K562 (cell line): Measurements from ENCODE around the gene UBL7. TPM values are rescaled to one million over a fixed set of nuclear protein-coding genes. Genes with fewer than 3 reads are reported as not detected.

Experiments
- CBFB ChIP-seq: sonication (generic); formaldehyde crosslinking; IDR thresholded peaks from 2 replicates; pipeline ENCODE4 v1.4.0; 2020; ENCODE audit warnings: mild to moderate bottlenecking, missing genetic modification reagents
- ELF1 ChIP-seq: fragments of 200-800 bp; sonication (Bioruptor generic); IDR thresholded peaks from 2 replicates; pipeline ENCODE4 v1.6.1; 2016; ENCODE audit warnings: missing genetic modification characterization, missing compliant biosample characterization
- KDM2B ChIP-seq: fragments of 250-450 bp; sonication (Bioruptor Pico); IDR thresholded peaks from 2 replicates; pipeline ENCODE4 v1.8.0; 2021; ENCODE audit warnings: mild to moderate bottlenecking, moderate library complexity
- PRDM10 ChIP-seq: fragments of 450-650 bp; IDR thresholded peaks from 2 replicates; pipeline ENCODE4 v1.6.1; 2018; ENCODE audit not compliant: partially characterized antibody
- STAG1 ChIP-seq: sonication (generic); formaldehyde crosslinking; IDR thresholded peaks from 2 replicates; pipeline ENCODE4 v1.5.0; 2020; ENCODE audit warnings: missing genetic modification reagents, borderline replicate concordance
- ZSCAN32 ChIP-seq: fragments of 450-650 bp; formaldehyde crosslinking; IDR thresholded peaks from 2 replicates; pipeline ENCODE4 v1.4.0; 2020; ENCODE audit warnings: mild to moderate bottlenecking, moderate library complexity
- polyA plus RNA-seq, 8 experiments: library from polyadenylated mRNA; depleted of rRNA in 4 of 8; stranded (reverse) in 5 of 8; unstranded in 3 of 8; fragments of >200 nt; fragmentation: Nextera tagmentation in 2 of 8; fragmentation: Illumina TruSeq in 1 of 8; extraction: Ambion mirVana in 2 of 8; extraction: Trizol in 1 of 8; gene quantifications; 2 replicates each; pipeline versions ENCODE4 v1.2.1 to v1.2.3, GENCODE V29; 2011 to 2014; ENCODE audit warnings: inconsistent platforms in 1 of 8, missing spikeins in 1 of 8
- total RNA-seq, 7 experiments: library from RNA; depleted of rRNA in 6 of 7; stranded (reverse); fragments of >200 nt in 6 of 7; fragmentation: Illumina TruSeq in 2 of 7; extraction: Trizol in 2 of 7; gene quantifications; 2 replicates each; pipeline versions ENCODE4 v1.2.1 to v1.2.3, GENCODE V29; 2011 to 2021; ENCODE audit warnings: low replicate concordance in 1 of 7
- TF ChIP-seq, protein P1 (sequence below), 2 experiments: fragments of 450-650 bp in 1 of 2; sonication (generic) in 1 of 2; formaldehyde crosslinking; conservative IDR thresholded peaks; 2 replicates each; pipeline versions ENCODE4 v1.4.0 to v1.8.1; 2020 to 2022; ENCODE audit warnings: mild to moderate bottlenecking in 1 of 2, missing genetic modification reagents in 1 of 2
- TF ChIP-seq, protein P2 (sequence below): IDR thresholded peaks from 2 replicates; pipeline ENCODE4 v1.6.1; 2011; ENCODE audit warnings: borderline replicate concordance, low read depth, mild to moderate bottlenecking, moderate library complexity, low read length; ENCODE audit not compliant: insufficient read depth, poor library complexity, severe bottlenecking

Gene UBL7
- total and polyA plus RNA-seq, 9 of the 15 experiments (the other 6 are each of a cell fraction or from before 2014, with no cell fraction given): 19.2 to 63.4 (median 44.9) TPM

- TF ChIP-seq ELF1 (tag) (no peak), ZSCAN32 (CRISPR knock-in tag) (no peak), CBFB (no peak), PRDM10 (no peak), KDM2B (CRISPR knock-in tag) (no peak), STAG1 (CRISPR knock-in tag) (peak; percentile 91)
- TF ChIP-seq, protein P1, sequence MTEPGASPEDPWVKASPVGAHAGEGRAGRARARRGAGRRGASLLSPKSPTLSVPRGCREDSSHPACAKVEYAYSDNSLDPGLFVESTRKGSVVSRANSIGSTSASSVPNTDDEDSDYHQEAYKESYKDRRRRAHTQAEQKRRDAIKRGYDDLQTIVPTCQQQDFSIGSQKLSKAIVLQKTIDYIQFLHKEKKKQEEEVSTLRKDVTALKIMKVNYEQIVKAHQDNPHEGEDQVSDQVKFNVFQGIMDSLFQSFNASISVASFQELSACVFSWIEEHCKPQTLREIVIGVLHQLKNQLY (CRISPR knock-in tag; conservative IDR thresholded peaks at IDR 0.05): no peak
- TF ChIP-seq, protein P2, sequence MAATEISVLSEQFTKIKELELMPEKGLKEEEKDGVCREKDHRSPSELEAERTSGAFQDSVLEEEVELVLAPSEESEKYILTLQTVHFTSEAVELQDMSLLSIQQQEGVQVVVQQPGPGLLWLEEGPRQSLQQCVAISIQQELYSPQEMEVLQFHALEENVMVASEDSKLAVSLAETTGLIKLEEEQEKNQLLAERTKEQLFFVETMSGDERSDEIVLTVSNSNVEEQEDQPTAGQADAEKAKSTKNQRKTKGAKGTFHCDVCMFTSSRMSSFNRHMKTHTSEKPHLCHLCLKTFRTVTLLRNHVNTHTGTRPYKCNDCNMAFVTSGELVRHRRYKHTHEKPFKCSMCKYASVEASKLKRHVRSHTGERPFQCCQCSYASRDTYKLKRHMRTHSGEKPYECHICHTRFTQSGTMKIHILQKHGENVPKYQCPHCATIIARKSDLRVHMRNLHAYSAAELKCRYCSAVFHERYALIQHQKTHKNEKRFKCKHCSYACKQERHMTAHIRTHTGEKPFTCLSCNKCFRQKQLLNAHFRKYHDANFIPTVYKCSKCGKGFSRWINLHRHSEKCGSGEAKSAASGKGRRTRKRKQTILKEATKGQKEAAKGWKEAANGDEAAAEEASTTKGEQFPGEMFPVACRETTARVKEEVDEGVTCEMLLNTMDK: no peak
Observed at GRCh38 chr15:74438721-74439316, 22.1 kb downstream of the UBL7 start (continued).
